OCI-LY7 (cell line): ENCODE data around the gene CDAN1. TPM values are rescaled to one million over a fixed set of nuclear protein-coding genes. Genes with fewer than 3 reads are reported as not detected.

ENCODE experiments used
- BruUV-seq: library from RNA; stranded (reverse); fragments of 400-500 nt; replicated peaks from 2 replicates; lab custom pipeline; 2021; lab: Mats Ljungman, UMichigan
- CTCF ChIA-PET: fragments of 300-600 bp; sonication (Branson Sonifier 250); formaldehyde crosslinking; loops from one replicate; lab custom pipeline; 2022; ENCODE audit warnings: antibody characterized with exemption; ENCODE audit not compliant: unreplicated experiment; lab: Charles Lee
- POLR2A ChIA-PET: fragments of 300-600 bp; sonication (Branson Sonifier 250); formaldehyde crosslinking; loops from one replicate; lab custom pipeline; 2022; ENCODE audit warnings: antibody characterized with exemption; lab: Charles Lee
- DNase-seq: peaks from one replicate; pipeline ENCODE4 v3.0.0-alpha.2; 2015; ENCODE audit warnings: low spot score
- H2AFZ ChIP-seq: fragments of 200-600 bp; sonication (generic), shearing (Covaris generic); 2 replicates; pipeline ENCODE4 v1.6.1; 2014; ENCODE audit warnings: mild to moderate bottlenecking, antibody characterized with exemption, low read length, moderate library complexity
- H3K27ac ChIP-seq: fragments of 200-600 bp; sonication (generic); 2 replicates; pipeline ENCODE4 v1.5.1; 2014; ENCODE audit warnings: mixed run types, low read depth, mild to moderate bottlenecking, moderate library complexity, low read length, inconsistent platforms; ENCODE audit not compliant: poor library complexity, severe bottlenecking
- H3K36me3 ChIP-seq: fragments of 200-600 bp; sonication (generic); 2 replicates; pipeline ENCODE4 v1.6.1; 2014; ENCODE audit warnings: mild to moderate bottlenecking, antibody characterized with exemption, low read length, moderate library complexity, mixed read lengths; ENCODE audit not compliant: insufficient read depth
- H3K4me1 ChIP-seq: fragments of 200-600 bp; sonication (generic); 2 replicates; pipeline ENCODE4 v1.5.1; 2014; ENCODE audit warnings: mild to moderate bottlenecking, low read length; ENCODE audit not compliant: insufficient read depth, poor library complexity, severe bottlenecking
- H3K4me2 ChIP-seq: fragments of 200-600 bp; sonication (generic); 2 replicates; pipeline ENCODE4 v1.6.1; 2014; ENCODE audit warnings: mild to moderate bottlenecking, low read length
- H3K4me3 ChIP-seq: fragments of 200-600 bp; sonication (generic); 2 replicates; pipeline ENCODE4 v1.5.1; 2014; ENCODE audit warnings: mild to moderate bottlenecking, low read depth, low read length; ENCODE audit not compliant: poor library complexity, severe bottlenecking
- H3K79me2 ChIP-seq: fragments of 200-600 bp; sonication (generic); 2 replicates; pipeline ENCODE4 v1.6.1; 2016; ENCODE audit warnings: low read depth, mild to moderate bottlenecking, low read length, moderate library complexity, mixed read lengths; ENCODE audit not compliant: insufficient read depth
- H3K9me2 ChIP-seq: fragments of 200-600 bp; sonication (generic); 2 replicates; pipeline ENCODE4 v1.6.1; 2016; ENCODE audit warnings: mild to moderate bottlenecking, low read length, mixed read lengths; ENCODE audit not compliant: insufficient read depth
- H3K9me3 ChIP-seq: fragments of 200-600 bp; sonication (generic); 2 replicates; pipeline ENCODE4 v1.6.1; 2014; ENCODE audit warnings: mild to moderate bottlenecking, mixed run types, low read length, mixed read lengths
- H4K20me1 ChIP-seq: fragments of 200-600 bp; sonication (generic); 2 replicates; pipeline ENCODE4 v1.6.1; 2014; ENCODE audit warnings: mild to moderate bottlenecking, antibody characterized with exemption, low read length, moderate library complexity, mixed read lengths; ENCODE audit not compliant: insufficient read depth
- EZH2phosphoT487 ChIP-seq: fragments of 200-600 bp; sonication (generic); IDR thresholded peaks from 2 replicates; pipeline ENCODE4 v1.6.1; 2018; ENCODE audit warnings: low read depth, borderline replicate concordance, mild to moderate bottlenecking, mixed run types, antibody characterized with exemption, low read length, moderate library complexity, mixed read lengths
- intact Hi-C: fragments of 100-400 bp; cut with micrococcal nuclease; formaldehyde crosslinking; loops from one replicate; pipeline ENCODE4 v1.10.0; 2022; ENCODE audit not compliant: unreplicated experiment
- total RNA-seq, 2 experiments: library from RNA; depleted of rRNA in 1 of 2; stranded (reverse); fragments of >200 nt in 1 of 2; shearing (Covaris generic) in 1 of 2; gene quantifications; 2 replicates each; pipeline ENCODE4 v1.2.3, GENCODE V29; 2014 to 2022
- TF ChIP-seq, protein P1 (sequence below): fragments of 200-600 bp; sonication (generic); conservative IDR thresholded peaks from 2 replicates; pipeline ENCODE4 v1.5.1; 2014; ENCODE audit warnings: mild to moderate bottlenecking, antibody characterized with exemption, low read length, moderate library complexity, mixed read lengths

Gene CDAN1
- total RNA-seq, 2 experiments from 2014 or later: 28.9 to 29.5 TPM

DNA sequence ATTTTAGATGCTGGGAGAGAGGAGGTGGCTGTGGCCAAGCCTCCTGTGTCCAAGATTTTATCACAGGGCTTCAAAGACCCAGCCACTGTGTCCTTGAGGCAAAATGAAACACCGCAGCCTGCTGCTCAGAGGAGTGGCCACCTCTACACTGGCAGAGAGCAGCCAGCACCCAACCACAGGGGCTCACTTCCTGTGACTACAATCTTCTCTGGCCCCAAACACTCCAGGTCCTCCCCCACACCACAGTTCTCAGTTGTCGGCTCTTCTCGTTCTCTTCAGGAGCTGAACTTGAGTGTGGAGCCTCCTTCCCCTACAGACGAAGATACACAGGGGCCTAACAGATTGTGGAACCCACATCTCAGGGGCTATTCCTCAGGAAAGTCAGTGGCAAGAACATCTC, 45.6 kb downstream of the CDAN1 start:
- BruUV-seq: no TSS peak
- no peak for DNase-seq

DNA sequence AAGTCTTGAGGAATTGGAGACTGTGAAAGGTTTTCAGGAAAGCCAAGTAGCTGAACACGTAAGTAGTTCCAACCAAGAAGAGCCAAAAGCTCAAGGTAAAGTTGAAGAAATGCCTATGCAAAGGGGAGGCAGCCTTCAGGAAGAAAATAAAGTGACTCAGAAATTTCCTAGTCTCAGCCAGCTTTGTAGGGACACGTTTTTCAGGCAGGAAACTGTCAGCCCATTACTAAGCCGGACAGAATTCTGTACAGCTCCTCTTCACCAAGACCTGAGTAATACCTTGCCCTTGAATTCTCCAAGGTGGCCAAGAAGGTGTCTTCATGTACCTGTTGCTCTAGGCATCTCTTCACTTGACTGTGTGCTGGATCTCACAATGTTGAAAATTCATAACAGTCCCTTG, 48.6 kb downstream of the CDAN1 start:
- H3K9me2 ChIP-seq: no peaks in the 10 kb centered on the region
- no peaks in the 10 kb centered on the region for H3K9me3 ChIP-seq
- H3K4me2 ChIP-seq: no peak overlapping the region
- H2AFZ ChIP-seq: no peak overlapping the region
- no peak for TF ChIP-seq EZH2phosphoT487
- TF ChIP-seq, protein P1, sequence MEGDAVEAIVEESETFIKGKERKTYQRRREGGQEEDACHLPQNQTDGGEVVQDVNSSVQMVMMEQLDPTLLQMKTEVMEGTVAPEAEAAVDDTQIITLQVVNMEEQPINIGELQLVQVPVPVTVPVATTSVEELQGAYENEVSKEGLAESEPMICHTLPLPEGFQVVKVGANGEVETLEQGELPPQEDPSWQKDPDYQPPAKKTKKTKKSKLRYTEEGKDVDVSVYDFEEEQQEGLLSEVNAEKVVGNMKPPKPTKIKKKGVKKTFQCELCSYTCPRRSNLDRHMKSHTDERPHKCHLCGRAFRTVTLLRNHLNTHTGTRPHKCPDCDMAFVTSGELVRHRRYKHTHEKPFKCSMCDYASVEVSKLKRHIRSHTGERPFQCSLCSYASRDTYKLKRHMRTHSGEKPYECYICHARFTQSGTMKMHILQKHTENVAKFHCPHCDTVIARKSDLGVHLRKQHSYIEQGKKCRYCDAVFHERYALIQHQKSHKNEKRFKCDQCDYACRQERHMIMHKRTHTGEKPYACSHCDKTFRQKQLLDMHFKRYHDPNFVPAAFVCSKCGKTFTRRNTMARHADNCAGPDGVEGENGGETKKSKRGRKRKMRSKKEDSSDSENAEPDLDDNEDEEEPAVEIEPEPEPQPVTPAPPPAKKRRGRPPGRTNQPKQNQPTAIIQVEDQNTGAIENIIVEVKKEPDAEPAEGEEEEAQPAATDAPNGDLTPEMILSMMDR: no peak
- no TSS peak for BruUV-seq
- no peak overlapping the region for H3K27ac ChIP-seq
- no peaks in the 10 kb centered on the region for H3K79me2 ChIP-seq
- no peak for DNase-seq
- CTCF ChIA-PET: no interaction called here
- H3K36me3 ChIP-seq: peaks cover 23% of the 10 kb centered on the region
- H3K4me1 ChIP-seq: no peaks in the 10 kb centered on the region
- no peak overlapping the region for H3K4me3 ChIP-seq
- H4K20me1 ChIP-seq: no peaks in the 10 kb centered on the region
- POLR2A ChIA-PET: interaction anchor here (0.5 kb wide), 1 partner anchor 139 kb away, joined by 4 read pairs; the partner anchor contains the start of gene HAUS2
- intact Hi-C loops: no loop called here

More for the DNA sequence above, 45.6 kb downstream of the CDAN1 start:
- Histone ChIP-seq H3K4me1 (no peaks in the 10 kb centered on the region), H3K9me3 (no peaks in the 10 kb centered on the region), H2AFZ (no peak overlapping the region), H3K79me2 (no peaks in the 10 kb centered on the region), H3K27ac (no peak overlapping the region), H4K20me1 (no peaks in the 10 kb centered on the region), H3K4me2 (no peak overlapping the region), H3K4me3 (no peak overlapping the region), H3K9me2 (no peaks in the 10 kb centered on the region), H3K36me3 (peaks cover 9% of the 10 kb centered on the region)
- CTCF ChIA-PET: no interaction called here
- POLR2A ChIA-PET: no interaction called here
- intact Hi-C loops: no loop called here
- no peak for TF ChIP-seq EZH2phosphoT487
- TF ChIP-seq, protein P1: no peak

DNA sequence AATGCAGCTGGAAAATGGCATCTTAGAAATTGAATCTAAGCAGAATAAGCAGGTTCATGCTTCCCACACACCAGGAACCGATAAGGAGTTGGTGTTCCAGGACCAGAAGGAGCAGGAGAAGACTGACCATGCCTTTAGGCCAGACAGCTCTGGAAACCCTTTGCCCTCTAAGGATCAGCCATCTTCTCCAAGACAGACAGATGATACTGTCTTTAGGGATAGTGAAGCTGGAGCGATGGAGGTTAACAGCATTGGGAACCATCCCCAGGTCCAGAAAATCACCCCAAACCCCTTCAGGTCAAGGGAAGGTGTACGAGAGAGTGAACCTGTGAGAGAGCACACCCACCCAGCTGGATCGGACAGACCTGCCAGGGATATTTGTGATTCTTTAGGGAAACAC, 49.2 kb downstream of the CDAN1 start:
- ChIA-PET POLR2A (interaction anchor here (0.5 kb wide), 1 partner anchor 139 kb away, joined by 4 read pairs; the partner anchor contains the start of gene HAUS2), CTCF (no interaction called here)
- TF ChIP-seq EZH2phosphoT487: no peak
- TF ChIP-seq, protein P1: no peak
- DNase-seq: no peak
- Histone ChIP-seq H3K4me2 (no peak overlapping the region), H3K79me2 (no peaks in the 10 kb centered on the region), H3K4me1 (no peaks in the 10 kb centered on the region), H3K36me3 (peaks cover 26% of the 10 kb centered on the region), H3K27ac (no peak overlapping the region), H2AFZ (no peak overlapping the region), H3K9me3 (no peaks in the 10 kb centered on the region), H3K4me3 (no peak overlapping the region), H3K9me2 (no peaks in the 10 kb centered on the region), H4K20me1 (no peaks in the 10 kb centered on the region)
- no TSS peak for BruUV-seq
- intact Hi-C loops: no loop called here
